C1 segment of cervical spinal cord (tissue), 14 donors: ENCODE data around the gene HEG1.
"Not testable (repeated sequence)": the region's sequence is repeated elsewhere in the genome, so short reads cannot be mapped to it uniquely, and the experiment has no call there.

Source experiments
- DNase-seq, 14 donors: peaks; one replicate each; lab custom pipeline; 2025; lab: John Stamatoyannopoulos, UW

The HEG1 gene

GRCh38 chr3:125055913-125056745, at the start of gene HEG1:
HEG1 (minus strand) TSS chr3:125055997; CDS start chr3:125055890, 107 bp downstream.
- peak in 12 of 14 donors; percentile 34 to 88 (median 74) for DNase-seq

DNA sequence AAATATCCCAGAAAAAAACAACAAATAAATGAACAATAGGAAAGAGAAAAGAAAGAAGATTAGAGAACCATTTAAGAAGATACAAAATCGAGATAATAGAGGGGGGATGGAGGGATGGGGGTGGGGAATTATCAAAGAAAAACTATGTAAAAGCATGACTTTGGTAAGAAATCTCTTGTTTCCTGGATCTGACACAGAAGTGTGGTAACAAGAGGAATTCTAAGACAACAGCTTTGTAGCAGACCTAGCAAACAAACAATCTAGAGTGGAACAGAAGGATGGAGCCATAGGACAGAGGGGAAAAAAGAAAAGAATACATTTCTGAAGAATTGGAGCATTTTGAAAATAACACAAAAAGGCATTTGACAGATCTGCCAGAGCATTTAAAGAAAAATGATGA, 49.3 kb upstream of the HEG1 start:
- DNase-seq: no peak

GRCh38 chr3:125104639-125105038, 48.8 kb upstream of the HEG1 start:
- no peak for DNase-seq

GRCh38 chr3:125103406-125103805, 47.6 kb upstream of the HEG1 start:
- DNase-seq: no peak

- no peak for DNase-seq
Measured at GRCh38 chr3:125102470-125102869, 46.7 kb upstream of the HEG1 start.

DNA sequence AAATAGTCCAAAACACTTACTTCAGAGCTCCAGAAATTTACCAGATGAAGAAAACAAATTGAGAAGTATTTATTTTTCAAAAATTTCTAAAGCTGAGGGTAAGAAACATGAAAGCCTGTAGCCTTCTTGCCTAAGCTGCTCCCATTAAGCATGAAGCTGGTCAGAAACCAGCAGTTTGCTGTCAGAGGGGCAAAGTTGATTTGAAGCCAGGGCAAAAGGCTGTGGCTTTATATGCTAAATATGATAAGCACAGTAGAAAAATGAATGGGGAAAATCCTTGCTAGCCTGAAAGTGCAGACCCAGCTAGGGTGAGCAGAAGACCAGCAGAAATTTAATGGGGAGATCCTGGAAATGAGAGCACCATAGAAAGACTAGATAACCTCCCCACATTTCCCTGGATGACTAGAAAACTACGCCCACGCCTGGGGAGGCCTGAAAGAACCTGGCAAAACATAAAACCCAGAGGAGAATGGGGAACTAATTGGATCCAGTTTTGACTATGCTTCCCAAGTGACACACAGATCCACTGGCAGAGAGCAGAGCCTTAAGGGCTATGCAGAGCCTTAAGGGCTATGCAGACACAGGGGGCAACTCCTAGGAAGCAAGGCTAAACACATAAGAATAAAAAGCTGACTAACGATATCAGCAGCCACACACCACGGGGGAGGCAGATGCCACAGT, 43.0 kb upstream of the HEG1 start:
- no peak for DNase-seq

DNA sequence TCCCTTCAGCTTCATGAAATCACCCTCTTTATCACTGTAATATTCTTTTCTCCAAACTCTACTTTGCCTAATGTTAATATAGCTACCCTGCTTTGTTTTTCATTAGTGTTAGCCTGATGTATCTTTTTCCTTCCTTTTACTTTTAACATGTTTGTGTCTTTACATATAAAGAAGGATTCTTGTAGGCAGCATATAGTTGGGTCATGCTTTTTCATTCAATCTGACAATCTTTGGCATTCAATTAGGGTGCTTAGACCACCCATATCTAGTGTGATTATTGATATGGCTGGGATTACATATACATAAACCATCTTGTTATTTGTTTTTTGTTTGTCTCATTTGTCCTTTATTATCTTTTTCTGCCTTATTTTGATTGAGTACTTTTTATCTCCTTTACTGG, 34.9 kb upstream of the HEG1 start:
- no peak for DNase-seq

- no peak for DNase-seq
Measured at GRCh38 chr3:125087768-125088391, 32.1 kb upstream of the HEG1 start.

GRCh38 chr3:125085166-125085565, 29.4 kb upstream of the HEG1 start:
- DNase-seq: no peak

DNA sequence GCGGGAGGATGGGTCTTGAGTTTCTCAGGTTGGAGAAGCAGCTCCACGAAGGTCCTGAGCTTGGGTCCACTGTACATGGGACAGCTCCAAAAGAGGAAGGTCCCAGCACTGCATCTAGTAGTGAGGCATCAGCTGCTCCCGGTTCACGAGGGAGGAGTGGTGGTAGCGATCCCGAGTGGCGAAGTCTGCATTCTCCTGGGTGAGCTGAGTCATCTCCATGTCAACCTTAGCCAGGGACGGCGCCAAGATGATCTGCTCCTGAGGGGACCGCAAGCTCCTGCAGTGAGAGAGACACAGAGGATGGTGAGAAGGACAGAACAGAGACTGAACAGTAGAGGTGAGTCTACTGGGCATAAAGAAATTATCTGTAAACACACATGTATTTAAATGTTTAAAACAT, 28.0 kb upstream of the HEG1 start:
- peak in 1 of 14 donors; percentile 34 for DNase-seq

GRCh38 chr3:125082339-125082738, 26.5 kb upstream of the HEG1 start:
- DNase-seq: not testable (repeated sequence)

GRCh38 chr3:125080077-125080476, 24.3 kb upstream of the HEG1 start:
- no peak for DNase-seq

- DNase-seq: no peak
Measured at GRCh38 chr3:125079675-125080045, 23.9 kb upstream of the HEG1 start.

GRCh38 chr3:125078951-125079674, 23.3 kb upstream of the HEG1 start:
- DNase-seq: no peak

GRCh38 chr3:125077864-125078263, 22.1 kb upstream of the HEG1 start:
- DNase-seq: no peak

GRCh38 chr3:125076464-125076863, 20.7 kb upstream of the HEG1 start:
- no peak for DNase-seq

DNA sequence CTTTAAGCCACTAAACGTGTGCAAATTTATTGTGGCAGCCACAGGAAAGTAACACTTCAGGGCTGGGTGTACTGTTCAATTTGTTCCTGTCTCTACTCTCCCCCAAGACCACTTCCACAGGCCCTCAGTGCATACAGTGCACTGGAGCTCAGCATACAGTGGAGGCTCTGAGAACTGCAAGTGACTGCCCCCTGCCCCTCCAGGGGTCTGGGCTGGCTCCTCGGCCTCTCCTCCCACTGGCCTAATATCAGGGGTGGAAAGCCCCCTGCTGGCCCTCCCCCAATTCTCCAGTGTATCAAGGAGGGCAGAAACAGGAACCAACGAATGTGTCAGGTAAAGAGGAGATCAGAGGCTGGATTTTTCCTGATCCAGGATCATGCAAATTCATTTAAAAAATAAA, 19.9 kb upstream of the HEG1 start:
- no peak for DNase-seq

GRCh38 chr3:125073390-125073905, 17.7 kb upstream of the HEG1 start:
- no peak for DNase-seq

- no peak for DNase-seq
Measured at GRCh38 chr3:125072749-125073389, 17.1 kb upstream of the HEG1 start.

DNA sequence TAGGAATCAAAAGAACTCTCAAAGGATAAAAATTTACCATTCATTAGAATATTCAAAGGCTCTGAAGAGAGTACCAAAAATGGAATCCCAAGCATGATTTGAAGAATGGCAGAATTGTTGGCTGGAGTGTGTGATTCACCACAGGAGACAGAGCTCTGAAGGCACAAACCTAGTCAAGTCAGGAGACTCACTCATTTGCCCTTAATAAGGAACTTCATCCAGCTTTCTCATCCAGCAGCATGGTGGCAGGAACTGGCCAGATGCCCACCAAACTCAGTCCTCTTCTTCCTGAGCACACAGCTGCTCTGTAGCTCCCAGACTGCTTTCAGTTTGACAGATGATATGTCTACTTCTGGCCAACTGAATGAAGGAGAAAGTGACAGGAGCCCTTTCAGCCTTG, 16.5 kb upstream of the HEG1 start:
- DNase-seq: no peak
